HEK293 (cell line): ENCODE data around the gene LUZP2.

Experiments
- CTCF ChIA-PET: fragments of 350-600 bp; formaldehyde crosslinking; extraction: SDS; loops from one replicate; lab custom pipeline; 2021; ENCODE audit warnings: antibody characterized with exemption; lab: Yijun Ruan, JAX
- POLR2A ChIA-PET: fragments of 300-600 bp; formaldehyde crosslinking; extraction: SDS; loops from one replicate; lab custom pipeline; 2020; ENCODE audit warnings: antibody characterized with exemption, inconsistent platforms; lab: Yijun Ruan, JAX
- H3K27ac ChIP-seq: fragments of 200-500 bp; sonication (Bioruptor generic); 2 replicates; pipeline ENCODE4 v1.5.1; 2014; ENCODE audit warnings: low read depth, low read length, control low read depth, inconsistent platforms; ENCODE audit errors: extremely low read depth
- H3K36me3 ChIP-seq, 2 experiments: fragments of 200-500 bp in 1 of 2; sonication (Bioruptor generic) in 1 of 2; 1 replicate in 1 of 2; 2 replicates in 1 of 2; pipeline ENCODE4 v1.5.1; 2014 to 2017; ENCODE audit warnings: inconsistent platforms in 2 of 2, low read length in 2 of 2; ENCODE audit not compliant: control insufficient read depth in 2 of 2, insufficient read depth in 1 of 2
- H3K4me1 ChIP-seq: fragments of 200-500 bp; sonication (Bioruptor generic); 2 replicates; pipeline ENCODE4 v1.5.1; 2014; ENCODE audit warnings: mild to moderate bottlenecking, low read length, inconsistent platforms; ENCODE audit not compliant: control insufficient read depth, insufficient read depth
- H3K4me3 ChIP-seq: 2 replicates; pipeline ENCODE4 v1.5.1; 2011; ENCODE audit warnings: low read depth, mild to moderate bottlenecking, control low read depth, low read length, moderate library complexity
- H3K9me3 ChIP-seq: fragments of 200-500 bp; sonication (Bioruptor generic); 2 replicates; pipeline ENCODE4 v1.5.1; 2014; ENCODE audit warnings: low read depth, low read length, inconsistent platforms; ENCODE audit not compliant: control insufficient read depth, insufficient read depth
- GLIS1 ChIP-seq: fragments of 450-650 bp; formaldehyde crosslinking; IDR thresholded peaks from 2 replicates; pipeline ENCODE4 v1.5.1; 2016; ENCODE audit warnings: missing biosample characterization, missing genetic modification characterization
- GLIS2 ChIP-seq: fragments of 450-650 bp; formaldehyde crosslinking; IDR thresholded peaks from 2 replicates; pipeline ENCODE4 v1.5.1; 2016; ENCODE audit warnings: missing biosample characterization, missing genetic modification characterization
- HOXC10 ChIP-seq: sonication (generic); formaldehyde crosslinking; IDR thresholded peaks from 2 replicates; pipeline ENCODE4 v1.8.1; 2023; ENCODE audit warnings: mild to moderate bottlenecking, missing genetic modification reagents
- TRIM28 ChIP-seq: IDR thresholded peaks from 2 replicates; pipeline ENCODE4 v1.6.1; 2011; ENCODE audit warnings: low read length, control low read depth, borderline replicate concordance
- ZBTB44 ChIP-seq: fragments of 450-650 bp; IDR thresholded peaks from 2 replicates; pipeline ENCODE4 v1.5.1; 2018; ENCODE audit warnings: missing biosample characterization, mild to moderate bottlenecking, missing genetic modification characterization
- ZEB2 ChIP-seq: fragments of 450-650 bp; formaldehyde crosslinking; IDR thresholded peaks from 2 replicates; pipeline ENCODE4 v1.5.1; 2016; ENCODE audit warnings: missing biosample characterization, missing genetic modification characterization
- ZNF133 ChIP-seq: fragments of 450-650 bp; formaldehyde crosslinking; IDR thresholded peaks from 2 replicates; pipeline ENCODE4 v1.5.1; 2016; ENCODE audit warnings: missing biosample characterization, missing genetic modification characterization
- ZNF2 ChIP-seq: fragments of 450-650 bp; formaldehyde crosslinking; IDR thresholded peaks from 2 replicates; pipeline ENCODE4 v1.5.1; 2016; ENCODE audit warnings: missing biosample characterization, missing genetic modification characterization
- ZNF324 ChIP-seq: fragments of 450-650 bp; formaldehyde crosslinking; IDR thresholded peaks from 2 replicates; pipeline ENCODE4 v1.5.1; 2016; ENCODE audit warnings: missing biosample characterization, missing genetic modification characterization
- ZNF404 ChIP-seq: fragments of 450-650 bp; formaldehyde crosslinking; IDR thresholded peaks from 2 replicates; pipeline ENCODE4 v1.5.1; 2017; ENCODE audit warnings: missing biosample characterization, missing genetic modification characterization
- ZNF416 ChIP-seq: fragments of 450-650 bp; formaldehyde crosslinking; IDR thresholded peaks from 2 replicates; pipeline ENCODE4 v1.5.1; 2016; ENCODE audit warnings: missing biosample characterization, missing genetic modification characterization
- ZNF501 ChIP-seq: fragments of 450-650 bp; formaldehyde crosslinking; IDR thresholded peaks from 2 replicates; pipeline ENCODE4 v1.5.1; 2016; ENCODE audit warnings: missing biosample characterization, missing genetic modification characterization
- ZNF510 ChIP-seq: fragments of 450-650 bp; formaldehyde crosslinking; IDR thresholded peaks from 2 replicates; pipeline ENCODE4 v1.5.1; 2018; ENCODE audit warnings: mild to moderate bottlenecking, missing genetic modification characterization, missing biosample characterization; ENCODE audit not compliant: insufficient replicate concordance
- ZNF529 ChIP-seq: fragments of 450-650 bp; formaldehyde crosslinking; IDR thresholded peaks from 2 replicates; pipeline ENCODE4 v1.5.1; 2017; ENCODE audit warnings: missing genetic modification characterization, missing biosample characterization; ENCODE audit not compliant: insufficient replicate concordance
- ZNF544 ChIP-seq: fragments of 450-650 bp; formaldehyde crosslinking; IDR thresholded peaks from 2 replicates; pipeline ENCODE4 v1.5.0; 2017; ENCODE audit warnings: missing biosample characterization, missing genetic modification characterization
- ZNF701 ChIP-seq: fragments of 450-650 bp; formaldehyde crosslinking; IDR thresholded peaks from 2 replicates; pipeline ENCODE4 v1.5.1; 2016; ENCODE audit warnings: missing biosample characterization, missing genetic modification characterization
- ZNF792 ChIP-seq: fragments of 450-650 bp; formaldehyde crosslinking; IDR thresholded peaks from 2 replicates; pipeline ENCODE4 v1.5.1; 2016; ENCODE audit warnings: missing biosample characterization, missing genetic modification characterization
- ZNF843 ChIP-seq: fragments of 450-650 bp; formaldehyde crosslinking; IDR thresholded peaks from 2 replicates; pipeline ENCODE4 v1.5.1; 2016; ENCODE audit warnings: missing biosample characterization, missing genetic modification characterization
- ZSCAN23 ChIP-seq: fragments of 450-650 bp; formaldehyde crosslinking; IDR thresholded peaks from 2 replicates; pipeline ENCODE4 v1.5.1; 2016; ENCODE audit warnings: missing biosample characterization, missing genetic modification characterization
- TF ChIP-seq, protein P1 (sequence below): fragments of 450-650 bp; formaldehyde crosslinking; conservative IDR thresholded peaks from 2 replicates; pipeline ENCODE4 v1.5.1; 2016; ENCODE audit warnings: low read depth, missing biosample characterization, missing genetic modification characterization

Gene LUZP2

GRCh38 chr11:24739637-24740036, 242.8 kb downstream of the LUZP2 start:
- ChIA-PET CTCF (interaction anchor here (0.6 kb wide), 1 partner anchor 218 kb away, joined by 3 read pairs; no protein-coding TSS in a partner anchor), POLR2A (no interaction called here)
- no peak overlapping the region for H3K27ac ChIP-seq
- H3K4me3 ChIP-seq, result no peak overlapping the region
- TF ChIP-seq, protein P1, sequence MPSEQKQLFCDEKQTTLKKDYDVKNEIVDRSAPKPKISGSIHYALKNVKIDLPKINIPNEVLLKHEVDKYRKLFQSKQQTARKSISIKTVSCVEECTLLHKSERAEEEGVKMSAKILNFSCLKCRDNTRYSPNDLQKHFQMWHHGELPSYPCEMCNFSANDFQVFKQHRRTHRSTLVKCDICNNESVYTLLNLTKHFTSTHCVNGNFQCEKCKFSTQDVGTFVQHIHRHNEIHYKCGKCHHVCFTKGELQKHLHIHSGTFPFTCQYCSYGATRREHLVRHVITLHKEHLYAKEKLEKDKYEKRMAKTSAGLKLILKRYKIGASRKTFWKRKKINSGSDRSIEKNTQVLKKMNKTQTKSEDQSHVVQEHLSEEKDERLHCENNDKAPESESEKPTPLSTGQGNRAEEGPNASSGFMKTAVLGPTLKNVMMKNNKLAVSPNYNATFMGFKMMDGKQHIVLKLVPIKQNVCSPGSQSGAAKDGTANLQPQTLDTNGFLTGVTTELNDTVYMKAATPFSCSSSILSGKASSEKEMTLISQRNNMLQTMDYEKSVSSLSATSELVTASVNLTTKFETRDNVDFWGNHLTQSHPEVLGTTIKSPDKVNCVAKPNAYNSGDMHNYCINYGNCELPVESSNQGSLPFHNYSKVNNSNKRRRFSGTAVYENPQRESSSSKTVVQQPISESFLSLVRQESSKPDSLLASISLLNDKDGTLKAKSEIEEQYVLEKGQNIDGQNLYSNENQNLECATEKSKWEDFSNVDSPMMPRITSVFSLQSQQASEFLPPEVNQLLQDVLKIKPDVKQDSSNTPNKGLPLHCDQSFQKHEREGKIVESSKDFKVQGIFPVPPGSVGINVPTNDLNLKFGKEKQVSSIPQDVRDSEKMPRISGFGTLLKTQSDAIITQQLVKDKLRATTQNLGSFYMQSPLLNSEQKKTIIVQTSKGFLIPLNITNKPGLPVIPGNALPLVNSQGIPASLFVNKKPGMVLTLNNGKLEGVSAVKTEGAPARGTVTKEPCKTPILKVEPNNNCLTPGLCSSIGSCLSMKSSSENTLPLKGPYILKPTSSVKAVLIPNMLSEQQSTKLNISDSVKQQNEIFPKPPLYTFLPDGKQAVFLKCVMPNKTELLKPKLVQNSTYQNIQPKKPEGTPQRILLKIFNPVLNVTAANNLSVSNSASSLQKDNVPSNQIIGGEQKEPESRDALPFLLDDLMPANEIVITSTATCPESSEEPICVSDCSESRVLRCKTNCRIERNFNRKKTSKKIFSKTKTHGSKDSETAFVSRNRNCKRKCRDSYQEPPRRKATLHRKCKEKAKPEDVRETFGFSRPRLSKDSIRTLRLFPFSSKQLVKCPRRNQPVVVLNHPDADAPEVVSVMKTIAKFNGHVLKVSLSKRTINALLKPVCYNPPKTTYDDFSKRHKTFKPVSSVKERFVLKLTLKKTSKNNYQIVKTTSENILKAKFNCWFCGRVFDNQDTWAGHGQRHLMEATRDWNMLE (tag by site-specific recombination), result no peak
- no peak for TF ChIP-seq ZNF404 (tag by site-specific recombination)
- TF ChIP-seq ZNF843 (tag by site-specific recombination), result no peak
- TF ChIP-seq ZBTB44, result no peak
- no peak for TF ChIP-seq ZNF529 (tag by site-specific recombination)
- TF ChIP-seq ZNF324 (tag by site-specific recombination), result no peak
- no peak for TF ChIP-seq ZNF544 (tag by site-specific recombination)
- TF ChIP-seq ZSCAN23 (tag by site-specific recombination), result no peak
- no peak for TF ChIP-seq ZNF2 (tag by site-specific recombination)
- no peak for TF ChIP-seq ZNF133 (tag by site-specific recombination)
- TF ChIP-seq ZNF701 (tag by site-specific recombination), result no peak
- TF ChIP-seq GLIS1 (tag by site-specific recombination), result no peak
- no peak for TF ChIP-seq TRIM28
- TF ChIP-seq HOXC10, result no peak
- TF ChIP-seq ZNF416, result no peak
- TF ChIP-seq GLIS2 (tag by site-specific recombination), result no peak
- TF ChIP-seq ZNF501 (tag by site-specific recombination), result no peak
- TF ChIP-seq, all 188 proteins: peak for 0
- Histone ChIP-seq H3K9me3 (no peaks in the 10 kb centered on the region), H3K36me3 (no peaks in the 10 kb centered on the region), H3K4me1 (no peaks in the 10 kb centered on the region)

DNA sequence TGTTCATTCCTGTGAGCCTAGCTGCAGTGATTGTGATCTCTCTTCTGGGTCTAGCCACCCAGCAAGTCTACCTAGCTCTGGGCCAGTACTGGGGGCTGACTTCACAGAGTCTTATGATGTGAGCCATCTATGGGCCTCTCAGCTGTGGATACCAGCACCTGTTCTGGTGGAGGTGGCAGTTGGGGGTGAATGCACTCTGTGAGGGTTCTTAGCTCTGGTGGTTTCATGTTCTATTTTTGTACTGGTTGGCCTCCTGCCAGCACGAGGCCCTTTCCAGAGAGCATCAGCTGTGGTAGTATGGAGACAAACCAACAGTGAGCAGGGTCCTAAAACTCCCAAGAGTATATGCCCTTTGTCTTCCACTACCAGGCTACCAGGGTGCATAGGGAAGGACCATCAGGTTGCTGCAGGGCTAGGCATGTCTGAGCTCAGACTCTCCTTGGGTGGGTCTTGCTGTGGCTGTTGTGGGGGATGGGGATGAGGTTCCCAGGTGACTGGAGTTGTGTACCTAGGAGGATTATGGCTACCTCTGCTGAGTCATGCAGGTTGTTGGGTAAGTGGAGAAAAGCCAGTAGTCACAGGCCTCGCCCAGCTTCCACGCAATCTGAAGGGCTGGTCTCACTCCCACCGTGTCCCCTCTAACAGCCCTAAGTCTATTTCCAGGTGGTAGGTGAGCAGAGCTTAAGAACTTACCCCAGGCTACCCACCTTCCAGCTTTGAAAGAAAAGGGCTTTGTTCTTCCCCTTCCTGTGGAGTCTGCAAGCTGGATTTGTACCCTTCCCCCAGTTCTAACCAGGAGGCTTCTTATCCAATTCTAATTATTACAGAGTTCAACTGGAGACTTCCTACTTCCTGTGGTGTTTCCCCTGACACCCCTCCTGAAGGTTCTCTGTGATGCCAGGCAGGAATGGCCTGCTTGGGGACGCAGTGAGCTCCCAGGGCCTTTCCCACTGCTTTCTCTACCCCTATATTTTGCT, 250.7 kb downstream of the LUZP2 start:
- TF ChIP-seq GLIS1 (tag by site-specific recombination) (no peak), ZNF510 (tag by site-specific recombination) (no peak), ZNF792 (tag by site-specific recombination) (no peak), ZEB2 (tag by site-specific recombination) (no peak), GLIS2 (tag by site-specific recombination) (no peak)
- Histone ChIP-seq H3K27ac (no peak overlapping the region), H3K4me3 (no peak overlapping the region), H3K36me3 (no peaks in the 10 kb centered on the region), H3K4me1 (no peaks in the 10 kb centered on the region), H3K9me3 (no peaks in the 10 kb centered on the region)
- ChIA-PET CTCF (interaction anchor here (0.7 kb wide), 1 partner anchor 9 kb away, joined by 4 read pairs; no protein-coding TSS in a partner anchor), POLR2A (no interaction called here)
